Upper lobe of left lung (tissue), 4 donors: Measurements from ENCODE around the gene ANAPC7.

Source experiments
- CTCF ChIP-seq, 6 experiments: fragments of 450-650 bp in 4 of 6; fragments of 200-600 bp in 2 of 6; sonication (generic) in 2 of 6; IDR thresholded peaks; one replicate each; pipeline ENCODE4 v1.5.1; 2016 to 2019; ENCODE audit warnings: antibody characterized with exemption in 6 of 6
- EP300 ChIP-seq, 4 donors: sonication (generic); formaldehyde crosslinking; IDR thresholded peaks; one replicate each; pipeline ENCODE4 v1.5.1; 2017; ENCODE audit warnings: antibody characterized with exemption in 4 of 4, control low read depth in 2 of 4
- POLR2AphosphoS5 ChIP-seq, 2 donors: sonication (generic); formaldehyde crosslinking; IDR thresholded peaks; one replicate each; pipeline ENCODE4 v1.5.1; 2017; ENCODE audit warnings: antibody characterized with exemption in 2 of 2

DNA sequence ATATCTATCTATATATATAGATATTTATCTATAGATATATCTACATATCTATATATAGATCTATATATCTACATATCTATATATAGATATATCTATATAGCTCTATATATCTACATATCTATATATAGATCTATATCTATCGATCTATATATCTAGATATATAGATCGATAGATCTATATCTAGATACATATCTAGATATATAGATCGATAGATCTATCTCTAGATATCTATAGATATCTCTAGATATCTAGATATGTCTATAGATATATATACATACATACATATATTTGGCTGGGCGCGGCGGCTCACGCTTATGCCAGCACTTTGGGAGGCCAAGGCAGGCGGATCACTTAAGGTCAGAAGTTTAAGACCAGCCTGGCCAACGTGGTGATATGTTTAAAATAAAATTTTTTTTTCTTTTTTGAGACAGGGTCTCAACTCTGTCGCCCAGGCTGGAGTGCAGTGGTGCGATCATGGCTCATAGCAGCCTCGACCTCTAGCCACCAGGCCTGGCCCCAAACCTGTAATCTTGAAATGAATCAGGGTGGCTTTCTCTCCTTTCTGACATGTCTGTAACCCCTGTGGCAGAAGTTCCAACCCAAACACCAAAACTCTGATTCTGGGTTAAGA lies 28.6 kb upstream of the ANAPC7 start:
- TF ChIP-seq CTCF (IDR thresholded peaks at IDR 0.05) (no peak), EP300 (IDR thresholded peaks at IDR 0.05) (no peak), POLR2AphosphoS5 (IDR thresholded peaks at IDR 0.05) (no peak)
